Immature natural killer cell (primary cell): ENCODE measurements around the gene VWDE. TPM values are rescaled to one million over a fixed set of nuclear protein-coding genes. Genes with fewer than 3 reads are reported as not detected.
A peak's percentile ranks its signal among the peaks of the same experiment; 100 is the strongest.

Experiments used
- DNase-seq, 3 donors: peaks; one replicate each; pipeline ENCODE4 v3.0.0; 2022; ENCODE audit warnings: mixed read lengths in 1 of 3
- H3K27ac Mint-ChIP-seq, 6 donors: one replicate each; pipeline ENCODE4 v1.8.0; 2020; ENCODE audit warnings: mixed read lengths in 6 of 6, mild to moderate bottlenecking in 5 of 6, inconsistent platforms in 4 of 6, moderate library complexity in 3 of 6
- H3K27me3 Mint-ChIP-seq, 3 donors: one replicate each; pipeline ENCODE4 v1.8.0; 2020 to 2021; ENCODE audit warnings: low read depth in 3 of 3, mild to moderate bottlenecking in 3 of 3, mixed read lengths in 3 of 3, moderate library complexity in 3 of 3, inconsistent platforms in 1 of 3
- H3K36me3 Mint-ChIP-seq, 3 donors: one replicate each; pipeline ENCODE4 v1.8.0; 2020; ENCODE audit warnings: mixed read lengths in 3 of 3, inconsistent platforms in 2 of 3, mild to moderate bottlenecking in 2 of 3
- H3K4me1 Mint-ChIP-seq, 2 donors: one replicate each; pipeline ENCODE4 v1.8.0; 2020; ENCODE audit warnings: inconsistent platforms in 2 of 2, mild to moderate bottlenecking in 2 of 2, mixed read lengths in 2 of 2, moderate library complexity in 1 of 2
- H3K4me3 Mint-ChIP-seq, 5 donors: one replicate each; pipeline ENCODE4 v1.8.0; 2020; ENCODE audit warnings: mild to moderate bottlenecking in 5 of 5, mixed read lengths in 5 of 5, inconsistent platforms in 3 of 5, moderate library complexity in 3 of 5
- H3K9me3 Mint-ChIP-seq, 6 donors: one replicate each; pipeline ENCODE4 v1.8.0; 2020; ENCODE audit warnings: mild to moderate bottlenecking in 6 of 6, mixed read lengths in 6 of 6, inconsistent platforms in 4 of 6, moderate library complexity in 3 of 6
- polyA plus RNA-seq, 3 donors: library from polyadenylated mRNA; unstranded; fragments of 300-500 nt; fragmentation: Illumina TruSeq; gene quantifications; one replicate each; pipeline ENCODE4 v1.2.3, GENCODE V29; 2021

The VWDE gene
- polyA plus RNA-seq, 3 donors from 2014 or later: 0.11 TPM; not detected in 2

- H3K27ac Mint-ChIP-seq: no peak overlapping the region
- no peaks in the 10 kb centered on the region for H3K9me3 Mint-ChIP-seq
- H3K27me3 Mint-ChIP-seq: peaks cover 0 to 3% (median 0%) of the 10 kb centered on the region in 3 donors
- DNase-seq: peak in 1 of 3 donors; percentile 10
- H3K4me3 Mint-ChIP-seq: no peak overlapping the region
- no peaks in the 10 kb centered on the region for H3K36me3 Mint-ChIP-seq
- H3K4me1 Mint-ChIP-seq: no peaks in the 10 kb centered on the region
Measured at GRCh38 chr7:12389089-12389700, 14.5 kb downstream of the VWDE start.

GRCh38 chr7:12386313-12386740 is 17.3 kb downstream of the VWDE start:
- no peaks in the 10 kb centered on the region for H3K9me3 Mint-ChIP-seq
- no peak for DNase-seq
- no peak overlapping the region for H3K4me3 Mint-ChIP-seq
- H3K27ac Mint-ChIP-seq: no peak overlapping the region
- peaks cover 0 to 3% (median 0%) of the 10 kb centered on the region in 3 donors for H3K27me3 Mint-ChIP-seq
- no peaks in the 10 kb centered on the region for H3K36me3 Mint-ChIP-seq
- H3K4me1 Mint-ChIP-seq: no peaks in the 10 kb centered on the region

DNA sequence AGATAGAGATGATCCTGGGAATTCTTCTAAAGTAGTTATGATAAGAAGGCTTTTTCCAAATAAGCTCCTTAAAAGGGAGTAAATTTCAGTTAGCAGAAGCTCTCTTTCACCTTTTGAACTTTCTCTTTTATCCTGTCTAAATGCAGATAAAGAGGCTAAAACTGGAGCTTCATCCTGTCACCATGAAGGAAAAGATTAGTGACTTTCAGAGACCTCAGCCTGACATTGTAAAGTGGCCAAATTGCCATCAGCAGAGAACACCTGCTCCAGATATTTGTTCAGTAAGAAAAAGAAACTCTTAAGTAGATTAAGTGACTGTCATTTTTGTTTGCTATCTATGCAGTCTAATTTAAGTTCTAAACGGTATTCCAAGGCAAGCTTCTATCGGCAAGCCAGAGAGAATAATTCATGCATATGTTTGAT is 18.3 kb downstream of the VWDE start:
- H3K4me1 Mint-ChIP-seq: no peaks in the 10 kb centered on the region
- no peak for DNase-seq

DNA sequence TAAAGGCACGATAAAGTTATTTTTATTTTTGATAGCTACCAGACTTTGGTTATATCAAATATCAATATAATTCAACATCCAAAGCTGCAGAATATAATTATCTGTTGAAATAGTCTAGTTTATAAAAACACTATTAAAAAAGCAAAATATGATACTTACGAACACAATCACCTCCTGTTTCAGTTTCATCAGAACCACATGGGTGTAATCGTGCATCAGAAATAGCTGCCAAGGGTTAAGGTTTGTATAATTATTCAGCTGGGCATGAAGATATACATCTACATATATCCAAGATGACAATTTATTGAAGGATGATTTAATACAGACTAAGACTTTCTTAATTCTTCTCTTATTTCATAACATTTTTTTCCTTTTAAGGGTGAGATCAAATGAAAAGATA is 20.3 kb downstream of the VWDE start:
- no peak overlapping the region for H3K27ac Mint-ChIP-seq
- H3K36me3 Mint-ChIP-seq: no peaks in the 10 kb centered on the region
- no peak overlapping the region for H3K4me3 Mint-ChIP-seq
- DNase-seq: no peak
- H3K9me3 Mint-ChIP-seq: peaks cover 0 to 2% (median 0%) of the 10 kb centered on the region in 6 donors
- no peaks in the 10 kb centered on the region for H3K4me1 Mint-ChIP-seq
- peaks cover 0 to 3% (median 0%) of the 10 kb centered on the region in 3 donors for H3K27me3 Mint-ChIP-seq

More for the DNA sequence above, 18.3 kb downstream of the VWDE start:
- Mint-ChIP-seq H3K9me3 (no peaks in the 10 kb centered on the region), H3K27ac (no peak overlapping the region), H3K36me3 (no peaks in the 10 kb centered on the region), H3K27me3 (peaks cover 0 to 3% (median 0%) of the 10 kb centered on the region in 3 donors), H3K4me3 (no peak overlapping the region)

DNA sequence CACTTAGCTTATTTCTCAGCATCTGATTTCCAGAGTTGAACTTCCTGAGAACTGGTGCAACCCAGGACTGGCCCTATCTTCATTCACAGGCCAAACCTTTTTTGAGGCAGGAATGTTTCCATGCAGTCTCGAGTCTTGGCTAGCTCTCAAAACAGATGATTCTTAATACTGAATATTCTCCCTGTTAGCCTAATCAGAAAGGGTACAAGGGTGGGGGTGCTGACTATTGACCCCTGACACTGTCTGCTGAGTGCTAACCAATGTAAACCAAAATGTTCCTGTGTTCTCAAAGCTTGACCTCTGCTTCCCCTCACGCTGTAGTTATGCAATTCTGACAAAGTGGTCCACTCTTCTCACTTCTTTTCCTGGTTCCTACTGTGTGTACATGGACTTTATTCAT is 25.3 kb downstream of the VWDE start:
- H3K4me1 Mint-ChIP-seq: no peaks in the 10 kb centered on the region
- no peak overlapping the region for H3K27ac Mint-ChIP-seq
- DNase-seq: no peak
- H3K9me3 Mint-ChIP-seq: peaks cover 0 to 2% (median 0%) of the 10 kb centered on the region in 6 donors
- no peaks in the 10 kb centered on the region for H3K36me3 Mint-ChIP-seq
- no peak overlapping the region for H3K4me3 Mint-ChIP-seq
- H3K27me3 Mint-ChIP-seq: peaks cover 0 to 1% (median 0%) of the 10 kb centered on the region in 3 donors

DNA sequence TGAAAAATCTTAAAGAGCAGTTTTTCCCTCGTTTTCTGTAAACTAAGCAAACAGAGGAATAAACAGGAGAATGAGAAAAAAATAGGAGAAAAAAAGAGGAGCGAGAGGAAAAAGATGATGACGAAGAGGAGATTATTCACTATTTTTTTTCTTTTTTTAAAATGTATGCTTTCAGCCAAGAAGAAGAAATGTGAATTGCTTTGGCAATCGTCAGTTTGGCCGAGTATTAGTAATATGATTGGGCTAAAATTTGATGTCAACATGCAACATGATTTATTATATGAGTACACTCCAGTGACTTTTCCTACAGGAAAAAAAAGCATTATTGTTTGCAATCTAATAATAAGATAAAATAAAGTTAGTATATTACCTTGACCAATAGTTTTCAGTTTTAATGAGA is 26.3 kb downstream of the VWDE start:
- H3K9me3 Mint-ChIP-seq: peaks cover 0 to 2% (median 0%) of the 10 kb centered on the region in 6 donors
- H3K27ac Mint-ChIP-seq: no peak overlapping the region
- H3K36me3 Mint-ChIP-seq: no peaks in the 10 kb centered on the region
- no peak overlapping the region for H3K4me3 Mint-ChIP-seq
- no peaks in the 10 kb centered on the region for H3K4me1 Mint-ChIP-seq
- peaks cover 0 to 1% (median 0%) of the 10 kb centered on the region in 3 donors for H3K27me3 Mint-ChIP-seq
- no peak for DNase-seq

DNA sequence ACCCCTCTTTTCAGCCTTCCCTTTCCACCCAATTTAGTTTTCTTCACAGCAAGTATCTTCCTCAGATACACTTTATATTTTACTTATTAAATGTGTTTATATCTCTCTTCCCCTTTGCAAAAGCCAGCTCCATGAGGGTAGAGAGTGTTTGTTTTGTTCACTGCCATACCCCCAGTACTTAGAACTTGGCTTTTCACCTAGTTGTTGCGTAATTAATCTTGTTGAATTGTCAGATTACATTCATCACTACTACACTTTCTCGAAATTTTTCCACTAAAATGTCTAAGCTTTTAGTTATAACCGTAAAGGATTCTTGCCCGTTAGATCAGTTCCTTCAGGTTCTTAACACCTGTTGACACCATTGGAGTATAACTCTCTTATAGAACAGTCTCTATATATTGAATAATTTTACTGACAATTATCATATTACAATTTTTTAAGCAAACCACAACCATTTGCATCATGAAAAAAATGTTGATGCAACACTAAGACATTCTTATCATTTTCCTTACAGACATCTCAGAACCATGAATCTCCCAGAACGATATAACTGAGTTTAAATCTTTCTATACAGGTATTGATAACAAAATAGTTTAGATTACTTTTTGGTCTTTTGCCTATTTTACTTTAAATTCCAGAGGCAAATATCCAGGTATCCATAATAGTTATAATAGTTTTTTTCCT is 29.9 kb downstream of the VWDE start:
- H3K4me3 Mint-ChIP-seq: no peak overlapping the region
- H3K27me3 Mint-ChIP-seq: peaks cover 0 to 3% (median 0%) of the 10 kb centered on the region in 3 donors
- DNase-seq: no peak
- no peaks in the 10 kb centered on the region for H3K4me1 Mint-ChIP-seq
- no peak overlapping the region for H3K27ac Mint-ChIP-seq
- H3K36me3 Mint-ChIP-seq: no peaks in the 10 kb centered on the region
- no peaks in the 10 kb centered on the region for H3K9me3 Mint-ChIP-seq

DNA sequence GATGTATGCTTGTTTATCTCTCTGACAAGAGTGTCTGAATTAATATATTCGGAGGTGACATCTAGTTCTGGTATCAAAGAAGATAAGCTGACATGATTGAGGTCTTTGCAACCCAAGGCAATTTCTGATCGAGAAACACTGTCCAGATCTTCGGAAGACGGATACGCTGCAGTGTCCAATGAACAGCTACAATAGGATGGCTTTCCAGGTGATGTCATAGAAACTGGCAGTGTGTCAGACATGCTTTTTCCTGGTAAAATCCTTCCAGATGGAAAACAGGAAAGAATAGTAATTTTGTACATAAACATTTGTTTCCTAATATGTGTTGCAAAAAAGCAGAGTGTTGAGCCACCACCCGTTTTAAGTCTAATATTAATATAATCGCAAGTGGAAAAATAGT is 33.4 kb downstream of the VWDE start:
- no peaks in the 10 kb centered on the region for H3K4me1 Mint-ChIP-seq
- H3K36me3 Mint-ChIP-seq: no peaks in the 10 kb centered on the region
- no peak overlapping the region for H3K27ac Mint-ChIP-seq
- no peak overlapping the region for H3K4me3 Mint-ChIP-seq
- H3K9me3 Mint-ChIP-seq: no peaks in the 10 kb centered on the region
- H3K27me3 Mint-ChIP-seq: peaks cover 0 to 2% (median 2%) of the 10 kb centered on the region in 3 donors
- no peak for DNase-seq

DNA sequence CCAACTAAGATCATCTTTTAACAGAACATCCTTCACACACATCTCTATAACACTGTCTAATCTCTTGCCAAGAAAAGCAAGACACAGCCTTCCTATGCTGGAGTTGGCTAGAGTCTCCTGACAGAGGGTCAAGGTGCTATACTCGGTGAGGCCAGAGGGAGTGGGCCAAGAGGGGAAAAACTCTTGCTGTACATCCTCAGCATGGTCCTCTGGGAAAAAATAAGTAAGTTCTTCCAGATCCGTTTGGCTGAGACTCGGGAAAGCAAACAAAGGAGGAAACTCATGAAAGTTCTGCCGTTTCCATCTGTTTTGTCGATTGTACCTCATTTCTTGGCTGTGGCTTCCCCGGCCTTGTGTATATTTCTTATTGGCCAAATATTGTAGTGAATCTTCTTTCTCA is 33.9 kb downstream of the VWDE start:
- Mint-ChIP-seq H3K9me3 (no peaks in the 10 kb centered on the region), H3K27me3 (peaks cover 0 to 2% (median 2%) of the 10 kb centered on the region in 3 donors), H3K4me1 (no peaks in the 10 kb centered on the region), H3K36me3 (no peaks in the 10 kb centered on the region), H3K27ac (no peak overlapping the region), H3K4me3 (no peak overlapping the region)
- no peak for DNase-seq

- Mint-ChIP-seq H3K9me3 (peaks cover 0 to 2% (median 0%) of the 10 kb centered on the region in 6 donors), H3K27ac (no peak overlapping the region), H3K4me3 (no peak overlapping the region), H3K27me3 (peaks cover 0 to 2% (median 2%) of the 10 kb centered on the region in 3 donors), H3K36me3 (no peaks in the 10 kb centered on the region), H3K4me1 (no peaks in the 10 kb centered on the region)
- DNase-seq: no peak
Measured at GRCh38 chr7:12369072-12369471, 34.6 kb downstream of the VWDE start.

DNA sequence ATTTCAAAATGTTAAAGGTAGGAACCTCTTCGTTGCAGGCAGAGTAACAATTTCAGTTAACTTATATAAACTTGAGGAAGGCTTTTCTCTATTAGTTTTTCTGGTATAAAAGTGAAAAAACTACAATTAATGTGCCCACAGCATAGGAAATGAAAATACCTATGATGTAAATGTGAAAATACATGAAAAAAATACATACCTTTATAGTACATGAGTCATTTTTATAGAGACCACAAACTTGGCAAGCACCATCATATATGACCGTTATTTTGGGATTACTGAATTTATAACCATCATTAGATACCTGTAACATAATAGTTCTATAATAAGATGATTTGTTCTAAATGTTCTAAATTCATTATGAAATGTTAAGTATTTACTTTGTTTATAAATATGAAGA is 42.7 kb downstream of the VWDE start:
- H3K27ac Mint-ChIP-seq: no peak overlapping the region
- H3K4me3 Mint-ChIP-seq: no peak overlapping the region
- DNase-seq: no peak
- H3K4me1 Mint-ChIP-seq: no peaks in the 10 kb centered on the region
- H3K36me3 Mint-ChIP-seq: no peaks in the 10 kb centered on the region
- peaks cover 0 to 3% (median 1%) of the 10 kb centered on the region in 3 donors for H3K27me3 Mint-ChIP-seq
- peaks cover 0 to 3% (median 0%) of the 10 kb centered on the region in 6 donors for H3K9me3 Mint-ChIP-seq

- Mint-ChIP-seq H3K36me3 (no peaks in the 10 kb centered on the region), H3K27ac (no peak overlapping the region), H3K4me1 (peaks cover 0 to 1% of the 10 kb centered on the region in 2 donors), H3K27me3 (peaks cover 0 to 1% (median 0%) of the 10 kb centered on the region in 3 donors), H3K4me3 (no peak overlapping the region), H3K9me3 (peaks cover 0 to 1% (median 0%) of the 10 kb centered on the region in 6 donors)
- no peak for DNase-seq
Measured at GRCh38 chr7:12358694-12359093, 45.0 kb downstream of the VWDE start.

GRCh38 chr7:12357508-12357907 is 46.2 kb downstream of the VWDE start:
- Mint-ChIP-seq H3K36me3 (no peaks in the 10 kb centered on the region), H3K4me3 (no peak overlapping the region), H3K9me3 (peaks cover 0 to 1% (median 0%) of the 10 kb centered on the region in 6 donors), H3K27ac (no peak overlapping the region), H3K4me1 (peaks cover 4 to 13% of the 10 kb centered on the region in 2 donors), H3K27me3 (no peaks in the 10 kb centered on the region)
- no peak for DNase-seq

DNA sequence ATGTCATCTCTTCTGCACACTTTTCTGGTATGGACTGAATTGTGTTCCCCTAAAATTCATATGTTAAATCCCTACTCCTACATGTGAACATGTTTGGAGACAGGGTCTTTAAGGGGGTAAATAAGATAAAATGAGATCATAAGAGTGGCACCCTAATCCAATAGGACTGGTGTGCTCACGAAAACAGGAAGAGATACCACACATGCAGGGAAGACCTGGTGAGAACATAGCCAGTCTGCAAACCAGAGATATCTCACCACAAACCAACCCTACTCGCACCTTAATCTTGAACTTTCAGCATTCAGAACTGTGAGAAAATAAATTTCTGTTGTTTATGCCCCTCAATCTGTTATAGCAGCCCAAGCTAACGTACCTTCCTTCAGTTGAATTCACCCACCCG is 51.8 kb downstream of the VWDE start:
- no peaks in the 10 kb centered on the region for H3K27me3 Mint-ChIP-seq
- H3K27ac Mint-ChIP-seq: no peak overlapping the region
- H3K36me3 Mint-ChIP-seq: no peaks in the 10 kb centered on the region
- no peaks in the 10 kb centered on the region for H3K9me3 Mint-ChIP-seq
- peak overlapping the region in 1 of 5 donors; percentile 3 for H3K4me3 Mint-ChIP-seq
- no peak for DNase-seq
- H3K4me1 Mint-ChIP-seq: peaks cover 13 to 31% of the 10 kb centered on the region in 2 donors
